ENCODE data around the gene AQP12B.

The AQP12B gene

DNA sequence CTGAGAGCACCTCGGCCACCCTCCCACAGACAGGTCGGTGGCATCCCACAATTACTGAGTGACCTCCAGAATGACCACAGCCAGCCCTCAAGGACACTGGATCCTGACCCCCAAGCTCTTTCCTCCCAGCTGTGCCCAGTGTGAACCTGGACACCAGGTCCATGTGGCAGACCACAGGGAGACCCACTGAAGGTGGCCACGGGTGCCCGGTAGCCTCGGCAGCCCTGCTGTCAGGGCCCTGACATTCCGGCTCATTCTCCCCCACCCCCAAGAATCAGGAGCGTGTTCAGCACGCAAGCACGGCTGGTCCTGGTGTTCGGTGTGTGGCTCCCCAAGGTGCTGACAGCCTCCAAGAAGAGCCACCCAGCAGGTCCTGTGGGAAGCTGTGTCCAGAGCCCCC is 41.7 kb upstream of the AQP12B start:
- H3K4me3 ChIP-seq (ENCODE audit: low read length), result no peak overlapping the region
- H3K4me1 ChIP-seq (ENCODE audit: control insufficient read depth, insufficient read depth, low read length), result no peaks in the 10 kb centered on the region
- no peak for DNase-seq (ENCODE audit: low read depth)
- H3K9ac ChIP-seq (ENCODE audit: low read length), result no peak overlapping the region
- H3K9me3 ChIP-seq (ENCODE audit: control insufficient read depth, low read length), result no peaks in the 10 kb centered on the region
- H3K36me3 ChIP-seq (ENCODE audit: control insufficient read depth, insufficient read depth, low read length, severe bottlenecking), result no peaks in the 10 kb centered on the region
- H3K27me3 ChIP-seq (replicated peaks; ENCODE audit: control insufficient read depth, insufficient read depth, low read length), result peaks cover 30% of the 10 kb centered on the region

DNA sequence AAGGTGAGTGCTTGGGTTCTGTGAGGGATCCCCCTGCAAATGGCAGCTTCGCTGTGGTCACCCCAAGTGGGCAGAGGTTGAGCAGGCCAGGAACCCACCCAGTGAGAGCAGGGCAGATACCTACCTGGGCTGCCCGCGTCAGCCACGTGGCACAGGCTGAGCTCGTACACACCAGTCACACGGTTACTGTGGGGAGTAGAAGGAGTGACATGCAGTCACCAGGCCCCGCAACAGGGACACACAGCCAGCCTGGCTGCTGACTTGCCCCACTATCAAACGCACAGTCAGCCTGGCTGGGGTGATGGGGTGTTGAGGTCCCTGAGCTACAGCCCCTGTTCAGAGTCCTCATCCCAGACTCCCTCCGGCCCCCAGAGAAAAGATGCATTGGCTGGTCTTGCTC is 41.2 kb upstream of the AQP12B start:
- H3K36me3 ChIP-seq (ENCODE audit: control insufficient read depth, insufficient read depth, low read length, severe bottlenecking), result no peaks in the 10 kb centered on the region
- H3K9me3 ChIP-seq (ENCODE audit: control insufficient read depth, low read length), result no peaks in the 10 kb centered on the region
- no peaks in the 10 kb centered on the region for H3K4me1 ChIP-seq (ENCODE audit: control insufficient read depth, insufficient read depth, low read length)
- H3K27me3 ChIP-seq (replicated peaks; ENCODE audit: control insufficient read depth, insufficient read depth, low read length), result peaks cover 24% of the 10 kb centered on the region
- no peak for DNase-seq (ENCODE audit: low read depth)
- no peak overlapping the region for H3K4me3 ChIP-seq (ENCODE audit: low read length)
- H3K9ac ChIP-seq (ENCODE audit: low read length), result no peak overlapping the region

DNA sequence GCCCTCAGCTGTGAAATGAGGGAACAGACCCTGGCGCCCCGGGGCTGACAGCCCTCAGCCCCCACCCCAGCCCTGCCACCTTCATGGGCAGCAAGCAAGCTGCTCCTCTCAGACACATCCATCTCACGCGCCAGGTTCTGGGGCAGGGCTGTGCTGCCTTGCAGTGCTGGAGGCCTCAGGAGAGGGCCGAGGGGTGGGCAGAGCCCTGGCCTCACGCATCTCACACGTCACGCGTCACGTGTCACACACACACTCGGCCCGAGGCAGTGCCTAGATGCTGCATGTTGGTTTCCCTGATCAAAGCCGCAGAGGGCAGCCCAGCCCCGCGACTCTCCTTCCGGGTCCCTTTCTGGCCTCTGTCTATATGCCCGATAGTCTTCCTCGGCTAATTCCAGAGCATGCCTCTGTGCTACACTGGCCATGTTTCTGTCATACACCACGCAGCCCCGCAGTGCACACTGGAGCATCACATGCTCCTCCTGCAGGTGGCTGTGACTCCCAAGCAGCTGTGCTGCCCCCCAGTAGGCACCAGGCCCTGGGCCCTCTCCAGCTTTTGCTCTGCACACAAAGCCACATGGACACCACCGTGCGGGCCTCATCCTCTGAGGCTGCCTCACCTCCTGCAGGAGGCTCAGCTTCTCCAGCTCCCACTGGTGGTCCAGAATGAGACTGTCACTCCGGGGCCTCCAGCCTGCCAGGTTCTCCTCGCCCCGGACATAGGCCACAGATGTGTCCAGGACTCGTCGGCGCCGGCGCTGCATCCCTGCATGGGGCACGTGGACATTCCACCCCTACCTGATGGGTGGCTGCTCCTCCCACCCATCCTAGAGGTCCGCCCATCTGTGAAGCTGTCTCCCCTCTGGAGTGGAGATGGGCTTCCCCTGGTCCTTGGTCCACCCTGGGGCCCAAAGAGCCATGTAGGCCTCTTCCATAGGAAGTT is 40.4 kb upstream of the AQP12B start:
- H3K9me3 ChIP-seq (ENCODE audit: control insufficient read depth, low read length), result no peaks in the 10 kb centered on the region
- no peak for DNase-seq (ENCODE audit: low read depth)
- H3K9ac ChIP-seq (ENCODE audit: low read length), result no peak overlapping the region
- H3K36me3 ChIP-seq (ENCODE audit: control insufficient read depth, insufficient read depth, low read length, severe bottlenecking), result no peaks in the 10 kb centered on the region
- no peak overlapping the region for H3K4me3 ChIP-seq (ENCODE audit: low read length)
- no peaks in the 10 kb centered on the region for H3K4me1 ChIP-seq (ENCODE audit: control insufficient read depth, insufficient read depth, low read length)
- H3K27me3 ChIP-seq (replicated peaks; ENCODE audit: control insufficient read depth, insufficient read depth, low read length), result peaks cover 31% of the 10 kb centered on the region

DNA sequence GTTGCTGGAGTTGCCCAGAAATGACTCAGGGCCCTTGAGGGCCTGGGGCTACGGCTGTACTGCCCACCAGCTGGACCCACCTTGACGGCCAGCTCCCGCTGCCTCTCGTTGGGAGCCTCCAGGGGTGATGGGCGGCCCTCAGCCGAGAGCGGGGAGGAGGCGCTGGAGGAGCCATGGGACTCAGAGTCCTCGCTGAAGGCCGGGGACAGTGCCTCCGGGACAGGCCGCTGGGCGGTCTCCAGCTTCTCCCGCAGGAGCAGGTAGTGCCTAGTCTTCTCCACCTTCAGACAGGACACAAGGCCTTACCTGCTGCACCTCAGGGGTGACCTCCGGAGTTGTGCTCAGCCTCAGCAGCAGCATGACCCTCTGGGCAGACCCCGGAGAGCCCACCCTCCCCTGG is 39.7 kb upstream of the AQP12B start:
- Histone ChIP-seq H3K9me3 (ENCODE audit: control insufficient read depth, low read length) (no peaks in the 10 kb centered on the region), H3K9ac (ENCODE audit: low read length) (no peak overlapping the region), H3K36me3 (ENCODE audit: control insufficient read depth, insufficient read depth, low read length, severe bottlenecking) (no peaks in the 10 kb centered on the region), H3K27me3 (replicated peaks; ENCODE audit: control insufficient read depth, insufficient read depth, low read length) (peaks cover 34% of the 10 kb centered on the region), H3K4me1 (ENCODE audit: control insufficient read depth, insufficient read depth, low read length) (no peaks in the 10 kb centered on the region), H3K4me3 (ENCODE audit: low read length) (no peak overlapping the region)
- DNase-seq (ENCODE audit: low read depth), result no peak

DNA sequence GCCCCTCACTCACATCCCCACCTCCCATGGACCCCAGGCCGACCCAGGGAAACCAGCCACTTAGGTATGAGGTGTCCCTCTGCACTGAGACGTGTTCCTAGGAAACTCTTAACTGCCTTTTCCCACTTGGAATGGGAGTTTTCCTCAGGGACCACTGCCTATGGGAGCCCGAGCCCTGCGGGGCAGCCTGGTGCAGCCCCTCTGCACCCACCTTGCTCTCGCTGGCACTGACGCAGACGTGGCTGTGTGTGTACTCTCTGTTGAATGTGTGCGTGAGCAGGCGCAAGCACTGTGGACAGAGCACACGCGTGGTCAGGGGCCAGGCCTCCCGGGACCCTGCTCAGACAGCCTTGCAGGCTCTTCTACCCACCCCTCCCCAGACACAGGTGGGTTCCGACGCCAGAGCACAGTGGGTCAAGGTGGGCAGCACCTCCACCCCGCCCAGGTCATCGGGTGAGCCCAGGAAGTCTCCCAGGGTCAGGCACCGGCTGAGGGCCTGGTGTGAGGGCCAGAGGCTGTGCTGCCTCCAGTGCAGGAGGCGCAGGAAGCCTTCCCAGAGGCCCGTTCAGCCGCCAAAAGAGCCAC is 39.0 kb upstream of the AQP12B start:
- Histone ChIP-seq H3K27me3 (replicated peaks; ENCODE audit: control insufficient read depth, insufficient read depth, low read length) (peaks cover 39% of the 10 kb centered on the region), H3K36me3 (ENCODE audit: control insufficient read depth, insufficient read depth, low read length, severe bottlenecking) (no peaks in the 10 kb centered on the region), H3K9ac (ENCODE audit: low read length) (no peak overlapping the region), H3K4me1 (ENCODE audit: control insufficient read depth, insufficient read depth, low read length) (no peaks in the 10 kb centered on the region), H3K9me3 (ENCODE audit: control insufficient read depth, low read length) (no peaks in the 10 kb centered on the region), H3K4me3 (ENCODE audit: low read length) (no peak overlapping the region)
- DNase-seq (ENCODE audit: low read depth), result no peak

DNA sequence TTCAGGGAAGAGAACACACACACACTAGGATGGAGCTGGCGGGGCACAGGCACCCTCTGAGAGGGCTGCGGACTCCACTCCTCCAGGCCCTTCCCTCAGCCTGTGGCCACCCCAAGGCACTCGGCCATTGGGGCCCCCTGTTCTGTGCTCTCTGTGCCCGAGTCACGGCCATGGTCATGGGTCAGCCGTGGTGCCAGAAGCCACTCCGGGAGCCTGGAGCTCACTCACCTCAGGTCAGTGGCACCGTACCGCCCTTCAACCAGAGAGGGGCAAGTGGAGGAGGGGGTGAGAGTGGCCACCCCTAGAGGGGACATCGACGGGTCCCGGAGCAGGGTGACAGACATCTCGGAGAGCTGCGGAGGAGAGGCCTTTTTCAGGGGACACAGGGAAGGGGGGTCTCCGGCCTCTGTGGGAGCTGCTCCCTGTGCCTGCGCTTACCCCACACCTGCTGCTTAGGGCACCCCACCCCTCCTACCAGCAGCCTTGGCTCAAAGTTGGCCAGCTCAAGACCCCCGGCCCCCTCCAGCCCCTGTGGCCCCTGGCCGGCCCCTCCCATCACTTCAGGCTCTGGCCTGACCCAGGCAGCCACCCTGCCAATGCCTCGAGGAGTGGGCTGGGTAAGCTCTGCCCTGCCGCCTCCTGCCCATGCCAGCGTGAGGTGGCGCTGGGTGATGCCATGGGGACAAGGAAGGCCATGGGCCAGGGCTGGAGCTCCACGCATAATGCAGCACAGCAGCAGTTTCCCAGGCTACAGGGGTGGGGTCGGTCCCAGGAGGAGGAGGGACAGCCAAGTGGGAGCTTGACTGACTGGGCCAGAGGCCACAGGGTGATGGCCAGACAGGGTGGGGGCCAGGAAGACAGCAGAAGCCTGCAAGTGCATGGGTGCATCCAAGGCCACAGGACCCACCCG is 38.3 kb upstream of the AQP12B start:
- H3K27me3 ChIP-seq (replicated peaks; ENCODE audit: control insufficient read depth, insufficient read depth, low read length), result peaks cover 43% of the 10 kb centered on the region
- H3K36me3 ChIP-seq (ENCODE audit: control insufficient read depth, insufficient read depth, low read length, severe bottlenecking), result no peaks in the 10 kb centered on the region
- no peaks in the 10 kb centered on the region for H3K9me3 ChIP-seq (ENCODE audit: control insufficient read depth, low read length)
- no peak for DNase-seq (ENCODE audit: low read depth)
- H3K9ac ChIP-seq (ENCODE audit: low read length), result no peak overlapping the region
- H3K4me1 ChIP-seq (ENCODE audit: control insufficient read depth, insufficient read depth, low read length), result no peaks in the 10 kb centered on the region
- H3K4me3 ChIP-seq (ENCODE audit: low read length), result no peak overlapping the region

DNA sequence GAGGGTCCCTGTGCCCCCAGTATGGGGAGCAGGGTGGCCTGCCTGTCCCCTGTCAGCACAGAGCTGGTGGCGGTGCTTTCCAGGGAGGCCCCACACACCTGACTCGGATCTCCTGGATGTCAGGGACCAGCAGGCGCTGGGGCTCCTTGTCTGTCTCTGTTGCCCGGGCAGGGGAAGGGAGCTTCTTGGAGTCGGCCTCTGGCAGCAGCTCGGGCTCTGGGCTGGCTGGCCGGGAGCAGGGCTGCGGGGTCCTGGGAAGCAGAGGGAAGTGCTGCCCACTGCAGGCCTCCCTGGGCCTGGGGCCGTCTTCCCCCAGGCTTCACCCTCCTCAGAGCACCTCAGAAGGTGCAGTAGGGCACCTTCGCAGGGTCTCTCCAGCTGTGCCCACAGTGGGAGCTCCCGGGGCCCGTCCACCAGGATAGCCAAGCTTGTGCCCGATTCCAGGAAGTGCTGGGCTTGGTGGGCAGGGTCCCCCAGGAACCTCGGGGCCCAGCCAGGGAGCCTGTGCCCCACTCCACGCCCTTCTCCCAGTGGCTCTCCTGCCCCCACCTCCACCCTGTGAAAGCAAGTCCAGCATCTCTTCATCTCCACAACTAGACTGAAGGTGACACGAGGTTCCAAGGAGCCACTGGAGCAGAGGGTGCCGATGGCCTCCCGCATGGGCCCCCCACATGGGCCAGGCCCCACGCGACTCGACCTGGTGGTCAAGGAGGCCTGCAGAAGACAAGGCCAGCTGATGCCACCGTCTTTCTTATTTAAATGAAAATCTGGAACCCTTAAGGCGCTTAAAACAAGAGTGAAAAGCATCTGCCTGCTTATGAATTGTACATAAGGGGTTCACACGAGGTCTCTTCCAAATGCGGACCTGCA is 37.2 kb upstream of the AQP12B start:
- no peak for DNase-seq (ENCODE audit: low read depth)
- Histone ChIP-seq H3K9ac (ENCODE audit: low read length) (no peak overlapping the region), H3K4me1 (ENCODE audit: control insufficient read depth, insufficient read depth, low read length) (no peaks in the 10 kb centered on the region), H3K36me3 (ENCODE audit: control insufficient read depth, insufficient read depth, low read length, severe bottlenecking) (no peaks in the 10 kb centered on the region), H3K4me3 (ENCODE audit: low read length) (no peak overlapping the region), H3K27me3 (replicated peaks; ENCODE audit: control insufficient read depth, insufficient read depth, low read length) (peaks cover 48% of the 10 kb centered on the region), H3K9me3 (ENCODE audit: control insufficient read depth, low read length) (no peaks in the 10 kb centered on the region)

DNA sequence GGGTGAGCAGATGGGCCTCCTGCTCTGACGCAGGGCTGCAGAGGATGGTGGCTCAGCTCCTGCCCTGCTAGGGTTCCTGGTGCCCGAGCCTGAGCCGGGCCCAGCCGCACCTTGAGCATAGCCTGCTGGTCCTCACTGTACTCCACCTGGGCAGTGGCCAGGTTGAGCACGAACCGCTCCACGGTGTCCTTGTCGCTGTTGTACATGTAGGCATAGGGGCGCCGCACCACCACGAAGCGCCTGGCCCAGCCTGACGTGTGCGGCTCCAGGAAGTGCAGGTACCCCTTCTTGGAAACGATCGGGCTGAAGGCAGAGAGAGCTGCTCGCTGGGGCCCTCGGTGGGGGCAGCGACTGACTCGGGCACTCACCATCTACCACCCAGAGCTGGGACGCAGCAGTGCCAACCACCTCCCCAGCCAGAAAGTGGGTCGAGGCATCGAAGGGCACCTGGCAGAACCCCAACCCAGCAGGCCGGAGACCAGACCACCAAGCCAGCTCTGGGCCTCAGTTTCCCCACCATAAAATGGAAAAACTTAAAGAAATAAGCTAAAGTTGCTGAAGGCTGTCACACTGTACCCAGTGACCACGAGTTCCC is 36.3 kb upstream of the AQP12B start:
- Histone ChIP-seq H3K9me3 (ENCODE audit: control insufficient read depth, low read length) (no peaks in the 10 kb centered on the region), H3K36me3 (ENCODE audit: control insufficient read depth, insufficient read depth, low read length, severe bottlenecking) (no peaks in the 10 kb centered on the region)
- DNase-seq (ENCODE audit: low read depth), result no peak

DNA sequence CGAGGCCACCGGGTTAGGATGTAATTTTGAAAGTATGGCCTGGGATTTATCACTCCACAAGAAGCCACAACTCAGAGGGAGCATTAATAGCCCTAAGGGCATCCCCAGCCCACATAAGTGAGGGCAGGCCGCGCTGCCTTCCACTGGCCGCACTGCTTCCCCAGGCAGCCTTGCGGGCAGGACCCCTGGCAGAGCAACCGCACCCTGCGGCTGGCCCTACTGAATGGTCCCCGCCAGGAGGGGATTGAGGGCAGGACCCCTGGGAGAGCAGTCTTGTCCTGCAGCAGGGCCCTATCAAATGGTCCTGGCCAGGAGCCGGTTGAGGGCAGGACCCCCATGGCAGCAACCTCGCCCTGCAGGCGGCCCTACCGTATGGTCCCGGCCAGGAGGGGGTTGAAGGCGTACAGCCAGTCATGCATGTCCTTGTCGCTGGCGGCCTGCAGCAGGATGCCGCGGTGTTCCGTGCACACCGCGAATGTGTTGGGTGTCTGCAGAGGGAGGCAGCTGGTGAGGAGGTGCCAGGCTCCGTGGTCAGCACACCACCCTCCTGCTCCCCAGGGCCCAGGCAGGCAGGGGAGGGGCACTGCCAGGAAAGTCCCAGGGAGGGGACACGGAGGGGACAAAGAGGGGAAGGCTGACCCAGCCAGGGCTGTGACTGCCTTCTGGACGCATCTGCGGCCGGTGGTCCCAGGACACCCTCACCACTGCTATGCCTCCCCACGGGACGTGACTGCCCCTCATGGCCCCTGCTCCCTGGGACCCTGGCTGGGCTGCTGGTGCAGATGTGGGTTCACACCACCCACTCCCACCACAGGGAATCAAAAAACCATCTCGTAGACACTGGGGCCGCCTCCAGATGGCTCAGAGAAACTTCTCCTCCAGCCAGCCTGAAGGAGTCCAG is 35.2 kb upstream of the AQP12B start:
- H3K36me3 ChIP-seq (ENCODE audit: control insufficient read depth, insufficient read depth, low read length, severe bottlenecking), result no peaks in the 10 kb centered on the region
- H3K27me3 ChIP-seq (replicated peaks; ENCODE audit: control insufficient read depth, insufficient read depth, low read length), result peaks cover 64% of the 10 kb centered on the region
- no peaks in the 10 kb centered on the region for H3K4me1 ChIP-seq (ENCODE audit: control insufficient read depth, insufficient read depth, low read length)
- H3K4me3 ChIP-seq (ENCODE audit: low read length), result no peak overlapping the region
- H3K9ac ChIP-seq (ENCODE audit: low read length), result no peak overlapping the region
- no peak for DNase-seq (ENCODE audit: low read depth)
- no peaks in the 10 kb centered on the region for H3K9me3 ChIP-seq (ENCODE audit: control insufficient read depth, low read length)

More for the DNA sequence above, 36.3 kb upstream of the AQP12B start:
- H3K4me1 ChIP-seq (ENCODE audit: control insufficient read depth, insufficient read depth, low read length), result no peaks in the 10 kb centered on the region
- no peak overlapping the region for H3K9ac ChIP-seq (ENCODE audit: low read length)
- no peak overlapping the region for H3K4me3 ChIP-seq (ENCODE audit: low read length)
- H3K27me3 ChIP-seq (replicated peaks; ENCODE audit: control insufficient read depth, insufficient read depth, low read length), result peaks cover 57% of the 10 kb centered on the region

Data from adipocyte (in vitro differentiated cells).